IMR-90 (cell line): ENCODE data around the gene SH3TC1. TPM values are rescaled to one million over a fixed set of nuclear protein-coding genes. Genes with fewer than 3 reads are reported as not detected.

ENCODE experiments used
- ATAC-seq: fragments of 200-7000 bp; cut with Tn5 transposase; 2 replicates; pipeline ENCODE4 v1.9.1; 2020; ENCODE audit warnings: low read depth, mild to moderate bottlenecking, moderate library complexity
- BruUV-seq: library from RNA; stranded (reverse); fragments of 400-500 nt; replicated peaks from 2 replicates; lab custom pipeline; 2021; lab: Mats Ljungman, UMichigan
- CTCF ChIA-PET: fragments of 300-600 bp; formaldehyde crosslinking; extraction: SDS; loops from one replicate; lab custom pipeline; 2021; ENCODE audit warnings: antibody characterized with exemption; lab: Yijun Ruan, JAX
- POLR2A ChIA-PET: fragments of 300-600 bp; sonication (Branson Sonifier 250); formaldehyde crosslinking; loops from one replicate; lab custom pipeline; 2022; ENCODE audit warnings: antibody characterized with exemption; ENCODE audit not compliant: unreplicated experiment; lab: Charles Lee
- DNase-seq: peaks from one replicate; pipeline ENCODE4 v3.0.0; 2013
- H2AFZ ChIP-seq: replicated peaks from 2 replicates; pipeline ENCODE3; 2013; ENCODE audit warnings: low read length, mild to moderate bottlenecking; ENCODE audit not compliant: poor library complexity
- H2AK5ac ChIP-seq: 2 replicates; pipeline ENCODE4 v1.6.1; 2013; ENCODE audit warnings: low read depth, low read length, inconsistent platforms
- H2AK9ac ChIP-seq: replicated peaks from 2 replicates; pipeline ENCODE3; 2013; ENCODE audit warnings: mild to moderate bottlenecking, low read depth, low read length, moderate library complexity; ENCODE audit not compliant: poor library complexity
- H2BK120ac ChIP-seq: 2 replicates; pipeline ENCODE4 v1.6.1; 2013; ENCODE audit warnings: low read depth, low read length, inconsistent platforms
- H2BK15ac ChIP-seq: 3 replicates; pipeline ENCODE4 v1.6.1; 2013; ENCODE audit warnings: low read depth, low read length, inconsistent platforms
- H2BK20ac ChIP-seq: 2 replicates; pipeline ENCODE4 v1.6.1; 2013; ENCODE audit warnings: low read depth, mild to moderate bottlenecking, inconsistent platforms, low read length, moderate library complexity
- H2BK5ac ChIP-seq: 2 replicates; pipeline ENCODE4 v1.6.1; 2013; ENCODE audit warnings: mild to moderate bottlenecking, low read depth, low read length, inconsistent platforms; ENCODE audit not compliant: poor library complexity, severe bottlenecking
- H3K14ac ChIP-seq: replicated peaks from 2 replicates; pipeline ENCODE4 v1.6.1; 2013; ENCODE audit warnings: low read depth, low read length, inconsistent platforms
- H3K18ac ChIP-seq: 2 replicates; pipeline ENCODE4 v1.6.1; 2013; ENCODE audit warnings: low read depth, low read length, control low read depth
- H3K23ac ChIP-seq: 2 replicates; pipeline ENCODE4 v1.6.1; 2013; ENCODE audit warnings: low read depth, low read length, inconsistent platforms
- H3K27ac ChIP-seq: 2 replicates; pipeline ENCODE4 v1.5.1; 2013; ENCODE audit warnings: mild to moderate bottlenecking, control low read depth, low read length; ENCODE audit not compliant: insufficient read depth
- H3K27me3 ChIP-seq: 2 replicates; pipeline ENCODE4 v1.6.1; 2013; ENCODE audit warnings: low read length; ENCODE audit not compliant: control insufficient read depth, insufficient read depth
- H3K36me3 ChIP-seq: 2 replicates; pipeline ENCODE4 v1.6.1; 2013; ENCODE audit warnings: low read length, mixed read lengths; ENCODE audit not compliant: control insufficient read depth, insufficient read depth
- H3K4ac ChIP-seq: 2 replicates; pipeline ENCODE4 v1.6.1; 2013; ENCODE audit warnings: low read depth, low read length, inconsistent platforms
- H3K4me1 ChIP-seq: 2 replicates; pipeline ENCODE4 v1.6.1; 2013; ENCODE audit warnings: low read length, mixed read lengths; ENCODE audit not compliant: control insufficient read depth, insufficient read depth
- H3K4me2 ChIP-seq: 2 replicates; pipeline ENCODE4 v1.6.1; 2013; ENCODE audit warnings: low read depth, mild to moderate bottlenecking, control low read depth, low read length, moderate library complexity
- H3K4me3 ChIP-seq: 2 replicates; pipeline ENCODE4 v1.5.1; 2013; ENCODE audit warnings: low read depth, mild to moderate bottlenecking, control low read depth, low read length, moderate library complexity; ENCODE audit not compliant: insufficient read depth
- H3K56ac ChIP-seq: 2 replicates; pipeline ENCODE4 v1.6.1; 2013; ENCODE audit warnings: low read length, inconsistent platforms; ENCODE audit not compliant: insufficient read depth; ENCODE audit errors: extremely low read depth
- H3K79me1 ChIP-seq, 2 experiments: 2 replicates each; pipeline ENCODE4 v1.6.1; 2013; ENCODE audit warnings: low read length in 2 of 2, inconsistent platforms in 1 of 2, low read depth in 1 of 2
- H3K9ac ChIP-seq: 2 replicates; pipeline ENCODE4 v1.6.1; 2013; ENCODE audit warnings: low read depth, low read length, control low read depth
- H3K9me1 ChIP-seq: 2 replicates; pipeline ENCODE4 v1.6.1; 2013; ENCODE audit warnings: low read length, inconsistent platforms; ENCODE audit not compliant: insufficient read depth
- H3K9me3 ChIP-seq: 2 replicates; pipeline ENCODE4 v1.6.1; 2013; ENCODE audit warnings: low read length; ENCODE audit not compliant: control insufficient read depth, insufficient read depth
- H4K20me1 ChIP-seq: 2 replicates; pipeline ENCODE4 v1.6.1; 2013; ENCODE audit warnings: low read length, inconsistent platforms; ENCODE audit not compliant: insufficient read depth
- H4K5ac ChIP-seq: 2 replicates; pipeline ENCODE4 v1.6.1; 2013; ENCODE audit warnings: mild to moderate bottlenecking, low read depth, low read length, control low read depth
- H4K8ac ChIP-seq, 2 experiments: 2 replicates each; pipeline ENCODE4 v1.6.1; 2013; ENCODE audit warnings: low read depth in 2 of 2, low read length in 2 of 2, control low read depth in 1 of 2, inconsistent platforms in 1 of 2
- H4K91ac ChIP-seq: 2 replicates; pipeline ENCODE4 v1.6.1; 2013; ENCODE audit warnings: low read depth, low read length, inconsistent platforms; ENCODE audit not compliant: insufficient read depth
- BHLHE40 ChIP-seq: fragments of 150-350 bp; IDR thresholded peaks from 2 replicates; pipeline ENCODE4 v1.6.1; 2016; ENCODE audit warnings: mild to moderate bottlenecking, low read depth, low read length
- CEBPB ChIP-seq: IDR thresholded peaks from 2 replicates; pipeline ENCODE4 v1.6.1; 2012; ENCODE audit warnings: low read depth, low read length, improper control_type of control experiment
- CHD1 ChIP-seq: IDR thresholded peaks from 2 replicates; pipeline ENCODE4 v1.6.1; 2012; ENCODE audit warnings: low read depth, low read length, improper control_type of control experiment
- MAFK ChIP-seq: IDR thresholded peaks from 2 replicates; pipeline ENCODE4 v1.6.1; 2012; ENCODE audit warnings: low read depth, low read length, improper control_type of control experiment
- MAZ ChIP-seq: IDR thresholded peaks from 2 replicates; pipeline ENCODE4 v1.6.1; 2012; ENCODE audit warnings: low read depth, mild to moderate bottlenecking, low read length, improper control_type of control experiment, moderate library complexity, borderline replicate concordance
- MXI1 ChIP-seq: IDR thresholded peaks from 2 replicates; pipeline ENCODE4 v1.6.1; 2012; ENCODE audit warnings: low read depth, mild to moderate bottlenecking, low read length, moderate library complexity, borderline replicate concordance
- NFE2L2 ChIP-seq: fragments of 150-350 bp; IDR thresholded peaks from 2 replicates; pipeline ENCODE4 v1.6.1; 2016; ENCODE audit warnings: low read depth, mild to moderate bottlenecking, low read length
- RAD21 ChIP-seq: IDR thresholded peaks from 2 replicates; pipeline ENCODE4 v1.6.1; 2012; ENCODE audit warnings: low read length, improper control_type of control experiment
- RFX5 ChIP-seq: IDR thresholded peaks from 2 replicates; pipeline ENCODE4 v1.8.0; 2012; ENCODE audit warnings: low read depth, mild to moderate bottlenecking, low read length, moderate library complexity
- SMC3 ChIP-seq: fragments of 150-350 bp; IDR thresholded peaks from 2 replicates; pipeline ENCODE4 v1.6.1; 2016; ENCODE audit warnings: low read depth, mild to moderate bottlenecking, antibody characterized with exemption, low read length, moderate library complexity
- WGBS, 2 experiments: methylation state at CpG; one replicate each; pipeline versions ENCODE4 v1.1.5 to v1.1.7; 2013; ENCODE audit warnings: missing lambda C conversion rate in 2 of 2; ENCODE audit not compliant: insufficient read length in 1 of 2; ENCODE audit errors: extremely low coverage in 2 of 2; 5-methylcytosine and 5-hydroxymethylcytosine counted together
- dilution Hi-C: fragments of 300-500 bp; cut with HindIII; formaldehyde crosslinking; loops from one replicate; pipeline ENCODE4 v1.14.3; 2018; ENCODE audit warnings: low sequenced_read_pairs; ENCODE audit not compliant: unreplicated experiment
- in situ Hi-C: fragments of 300-500 bp; cut with MboI; formaldehyde crosslinking; loops from 3 replicates; pipeline ENCODE4 v1.14.3; 2019; ENCODE audit warnings: low sequenced_read_pairs, inconsistent platforms, mixed read lengths
- intact Hi-C: fragments of 100-400 bp; cut with micrococcal nuclease; formaldehyde crosslinking; loops from 2 replicates; pipeline ENCODE4 v1.10.0; 2022
- polyA plus RNA-seq, 3 experiments: library from polyadenylated mRNA; depleted of rRNA; stranded (reverse); fragments of >200 nt; gene quantifications; 2 replicates each; pipeline ENCODE4 v1.2.3, GENCODE V29; 2012; ENCODE audit warnings: low replicate concordance in 1 of 3
- total RNA-seq: library from RNA; depleted of rRNA; stranded (reverse); fragments of >200 nt; gene quantifications from 2 replicates; pipeline ENCODE4 v1.2.3, GENCODE V29; 2012
- TF ChIP-seq, protein P1 (sequence below): fragments of 150-350 bp; IDR thresholded peaks from 2 replicates; pipeline ENCODE4 v1.6.1; 2016; ENCODE audit warnings: low read depth, mild to moderate bottlenecking, low read length, moderate library complexity, borderline replicate concordance
- TF ChIP-seq, protein P2 (sequence below): conservative IDR thresholded peaks from 2 replicates; pipeline ENCODE4 v1.5.1; 2012; ENCODE audit warnings: mild to moderate bottlenecking, low read depth, low read length, improper control_type of control experiment

The SH3TC1 gene
- total and polyA plus RNA-seq, 2 of the 4 experiments (the other 2 are of a cell fraction) = 1.6 to 2.2 TPM

DNA sequence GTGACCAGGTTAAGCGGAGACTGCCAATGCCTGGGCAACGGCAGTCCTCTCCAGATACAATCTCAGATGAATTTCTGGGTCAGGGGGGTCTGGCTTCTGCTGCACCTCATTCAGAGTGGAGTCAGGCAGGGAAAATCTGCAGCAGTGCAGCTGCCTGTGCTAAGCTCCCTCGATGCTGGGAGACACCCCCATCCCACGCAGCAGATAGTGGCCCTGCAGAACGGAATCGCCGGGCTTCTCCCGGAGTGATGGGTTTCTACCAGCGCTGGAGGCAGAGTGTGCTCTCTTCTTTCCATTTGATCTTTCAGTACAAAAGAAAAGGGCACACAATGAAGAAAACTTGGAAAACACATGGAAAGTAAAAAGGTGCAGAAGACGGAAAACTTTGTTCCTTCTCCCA lies 45.6 kb upstream of the SH3TC1 start:
- no peaks in the 10 kb centered on the region for H3K79me1 ChIP-seq

More for the DNA sequence above, 45.6 kb upstream of the SH3TC1 start:
- no peak overlapping the region for H2AFZ ChIP-seq
- H2BK20ac ChIP-seq = no peak overlapping the region
- peaks cover 70% of the 10 kb centered on the region for H3K27me3 ChIP-seq
- 0 out of 2 replicates have a peak, but pooled peaks cover 4% of the 10 kb centered on the region for H3K9me1 ChIP-seq
- H2BK5ac ChIP-seq = no peak overlapping the region
- no peak overlapping the region for H4K91ac ChIP-seq
- no TSS peak for BruUV-seq
- POLR2A ChIA-PET = no interaction called here
- no peak overlapping the region for H2AK5ac ChIP-seq
- no peak overlapping the region for H3K4ac ChIP-seq
- no peaks in the 10 kb centered on the region; the same call in 1 of the 2 replicates for H4K20me1 ChIP-seq
- no peak overlapping the region for H2AK9ac ChIP-seq
- DNase-seq = no peak
- no peaks in the 10 kb centered on the region for H3K9me3 ChIP-seq
- no peak for TF ChIP-seq SMC3
- no peak for TF ChIP-seq MAFK
- TF ChIP-seq RFX5 = no peak
- TF ChIP-seq MXI1 = no peak
- TF ChIP-seq CHD1 = no peak
- TF ChIP-seq MAZ = no peak
- TF ChIP-seq, protein P1, sequence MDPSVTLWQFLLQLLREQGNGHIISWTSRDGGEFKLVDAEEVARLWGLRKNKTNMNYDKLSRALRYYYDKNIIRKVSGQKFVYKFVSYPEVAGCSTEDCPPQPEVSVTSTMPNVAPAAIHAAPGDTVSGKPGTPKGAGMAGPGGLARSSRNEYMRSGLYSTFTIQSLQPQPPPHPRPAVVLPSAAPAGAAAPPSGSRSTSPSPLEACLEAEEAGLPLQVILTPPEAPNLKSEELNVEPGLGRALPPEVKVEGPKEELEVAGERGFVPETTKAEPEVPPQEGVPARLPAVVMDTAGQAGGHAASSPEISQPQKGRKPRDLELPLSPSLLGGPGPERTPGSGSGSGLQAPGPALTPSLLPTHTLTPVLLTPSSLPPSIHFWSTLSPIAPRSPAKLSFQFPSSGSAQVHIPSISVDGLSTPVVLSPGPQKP = no peak
- no peak for TF ChIP-seq RAD21
- TF ChIP-seq BHLHE40 = no peak
- no peak for TF ChIP-seq NFE2L2
- TF ChIP-seq, protein P2, sequence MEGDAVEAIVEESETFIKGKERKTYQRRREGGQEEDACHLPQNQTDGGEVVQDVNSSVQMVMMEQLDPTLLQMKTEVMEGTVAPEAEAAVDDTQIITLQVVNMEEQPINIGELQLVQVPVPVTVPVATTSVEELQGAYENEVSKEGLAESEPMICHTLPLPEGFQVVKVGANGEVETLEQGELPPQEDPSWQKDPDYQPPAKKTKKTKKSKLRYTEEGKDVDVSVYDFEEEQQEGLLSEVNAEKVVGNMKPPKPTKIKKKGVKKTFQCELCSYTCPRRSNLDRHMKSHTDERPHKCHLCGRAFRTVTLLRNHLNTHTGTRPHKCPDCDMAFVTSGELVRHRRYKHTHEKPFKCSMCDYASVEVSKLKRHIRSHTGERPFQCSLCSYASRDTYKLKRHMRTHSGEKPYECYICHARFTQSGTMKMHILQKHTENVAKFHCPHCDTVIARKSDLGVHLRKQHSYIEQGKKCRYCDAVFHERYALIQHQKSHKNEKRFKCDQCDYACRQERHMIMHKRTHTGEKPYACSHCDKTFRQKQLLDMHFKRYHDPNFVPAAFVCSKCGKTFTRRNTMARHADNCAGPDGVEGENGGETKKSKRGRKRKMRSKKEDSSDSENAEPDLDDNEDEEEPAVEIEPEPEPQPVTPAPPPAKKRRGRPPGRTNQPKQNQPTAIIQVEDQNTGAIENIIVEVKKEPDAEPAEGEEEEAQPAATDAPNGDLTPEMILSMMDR = no peak
- no peak for TF ChIP-seq CEBPB
- H3K9ac ChIP-seq = no peak overlapping the region
- H3K4me1 ChIP-seq = no peaks in the 10 kb centered on the region
- H3K4me2 ChIP-seq = no peak overlapping the region
- intact Hi-C loops = no loop called here
- WGBS, 2 experiments = 63% methylated on average over 6 of the region's 10 CpGs; no CpG with 5 or more reads in 1 of the 2 experiments
- H3K4me3 ChIP-seq = no peak overlapping the region
- ATAC-seq = no peak
- dilution Hi-C loops = no loop called here
- H4K8ac ChIP-seq = no peak overlapping the region
- H3K14ac ChIP-seq = no peak overlapping the region
- CTCF ChIA-PET = no interaction called here
- H4K5ac ChIP-seq = no peak overlapping the region
- no peak overlapping the region for H2BK120ac ChIP-seq
- in situ Hi-C loops = no loop called here
- no peak overlapping the region for H3K23ac ChIP-seq
- H2BK15ac ChIP-seq = no peak overlapping the region
- H3K36me3 ChIP-seq = no peaks in the 10 kb centered on the region
- no peak overlapping the region for H3K18ac ChIP-seq
- H3K27ac ChIP-seq = no peak overlapping the region
- no peak overlapping the region for H3K56ac ChIP-seq
